GM12801 (cell line): ENCODE data around the gene NFASC.

Experiments
- TF ChIP-seq, protein P1 (sequence below): IDR thresholded peaks from one replicate; pipeline ENCODE4 v1.5.1; 2011; ENCODE audit warnings: control low read depth; ENCODE audit not compliant: insufficient read length; ENCODE audit errors: extremely low read depth

The NFASC gene

DNA sequence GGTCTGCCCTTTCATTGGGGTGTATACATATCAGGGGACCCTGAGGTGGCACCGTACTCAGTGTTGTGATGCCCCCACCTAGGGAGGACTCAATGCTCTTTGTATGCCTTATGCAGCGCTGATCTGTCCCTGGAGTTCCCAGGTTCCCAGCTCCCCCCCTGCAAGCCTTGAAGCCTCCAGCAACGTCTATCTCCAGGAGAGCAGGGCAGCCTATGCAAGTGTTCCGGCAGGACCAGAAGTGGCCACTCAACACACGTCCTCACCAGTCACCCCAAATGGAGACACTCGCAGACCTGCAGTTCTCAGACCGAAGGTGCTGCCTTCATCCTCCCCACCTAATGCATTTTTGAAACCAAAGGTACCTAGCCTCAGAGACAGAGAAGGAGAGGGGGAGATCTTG is 147.1 kb downstream of the NFASC start:
- TF ChIP-seq, protein P1, sequence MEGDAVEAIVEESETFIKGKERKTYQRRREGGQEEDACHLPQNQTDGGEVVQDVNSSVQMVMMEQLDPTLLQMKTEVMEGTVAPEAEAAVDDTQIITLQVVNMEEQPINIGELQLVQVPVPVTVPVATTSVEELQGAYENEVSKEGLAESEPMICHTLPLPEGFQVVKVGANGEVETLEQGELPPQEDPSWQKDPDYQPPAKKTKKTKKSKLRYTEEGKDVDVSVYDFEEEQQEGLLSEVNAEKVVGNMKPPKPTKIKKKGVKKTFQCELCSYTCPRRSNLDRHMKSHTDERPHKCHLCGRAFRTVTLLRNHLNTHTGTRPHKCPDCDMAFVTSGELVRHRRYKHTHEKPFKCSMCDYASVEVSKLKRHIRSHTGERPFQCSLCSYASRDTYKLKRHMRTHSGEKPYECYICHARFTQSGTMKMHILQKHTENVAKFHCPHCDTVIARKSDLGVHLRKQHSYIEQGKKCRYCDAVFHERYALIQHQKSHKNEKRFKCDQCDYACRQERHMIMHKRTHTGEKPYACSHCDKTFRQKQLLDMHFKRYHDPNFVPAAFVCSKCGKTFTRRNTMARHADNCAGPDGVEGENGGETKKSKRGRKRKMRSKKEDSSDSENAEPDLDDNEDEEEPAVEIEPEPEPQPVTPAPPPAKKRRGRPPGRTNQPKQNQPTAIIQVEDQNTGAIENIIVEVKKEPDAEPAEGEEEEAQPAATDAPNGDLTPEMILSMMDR: no peak

DNA sequence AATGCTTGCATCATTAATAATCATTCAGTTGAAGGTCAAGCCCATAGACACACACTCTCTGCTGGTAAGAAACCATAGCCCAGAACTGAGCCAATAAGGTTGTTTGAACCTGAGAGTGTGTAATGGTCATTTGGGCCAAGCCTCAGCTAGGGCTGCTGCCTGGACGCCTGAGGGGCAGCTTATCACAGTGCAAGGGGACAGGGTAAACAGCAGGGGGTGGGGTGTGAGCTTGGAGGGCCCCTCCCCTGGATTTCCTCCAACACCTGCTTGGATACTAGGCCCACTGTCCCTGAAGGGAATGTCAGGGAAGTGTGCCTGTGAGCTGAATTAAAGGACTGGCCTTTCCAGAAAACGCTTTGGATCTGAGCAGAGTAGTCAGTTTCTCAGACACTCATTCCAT is 147.7 kb downstream of the NFASC start:
- TF ChIP-seq, protein P1: no peak

DNA sequence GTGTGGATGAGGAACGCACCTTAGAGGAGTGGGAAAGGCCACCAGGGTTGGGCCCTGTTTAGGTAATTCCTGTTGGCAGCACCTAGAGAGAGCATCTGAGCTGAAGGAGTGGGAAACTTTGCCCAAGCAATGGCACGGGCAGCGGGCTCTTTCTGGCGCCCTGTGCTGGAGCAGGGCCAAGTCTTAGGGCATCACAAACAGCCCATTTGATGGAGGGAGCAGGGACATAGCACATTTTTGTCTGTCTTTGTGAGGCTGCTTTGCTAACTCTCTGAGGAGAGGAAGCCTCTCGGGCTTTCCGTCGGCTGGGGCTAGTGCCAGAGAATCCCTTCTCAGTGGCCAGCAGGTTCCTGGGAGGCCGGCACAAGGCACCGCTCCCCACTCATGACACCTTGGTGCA is 149.8 kb downstream of the NFASC start:
- TF ChIP-seq, protein P1: no peak

DNA sequence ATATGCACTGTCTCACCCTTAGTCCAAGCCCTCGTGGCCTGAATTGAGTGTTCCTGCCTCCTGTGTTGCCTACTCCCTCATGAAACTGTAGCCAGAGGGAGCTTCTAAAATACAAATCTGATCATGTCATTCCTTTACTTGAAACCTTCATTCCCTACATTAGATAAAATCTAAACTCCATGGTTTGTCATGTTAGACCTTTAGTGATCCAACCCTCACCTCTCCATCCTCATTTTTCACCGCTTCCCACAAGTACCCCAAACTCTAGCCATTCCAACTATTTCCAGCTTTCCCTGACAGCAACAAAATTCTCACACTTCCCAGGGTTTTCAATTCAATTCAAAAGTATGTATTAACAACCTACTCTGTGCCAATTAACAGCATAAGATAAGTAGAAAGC is 154.0 kb downstream of the NFASC start:
- TF ChIP-seq, protein P1: no peak

DNA sequence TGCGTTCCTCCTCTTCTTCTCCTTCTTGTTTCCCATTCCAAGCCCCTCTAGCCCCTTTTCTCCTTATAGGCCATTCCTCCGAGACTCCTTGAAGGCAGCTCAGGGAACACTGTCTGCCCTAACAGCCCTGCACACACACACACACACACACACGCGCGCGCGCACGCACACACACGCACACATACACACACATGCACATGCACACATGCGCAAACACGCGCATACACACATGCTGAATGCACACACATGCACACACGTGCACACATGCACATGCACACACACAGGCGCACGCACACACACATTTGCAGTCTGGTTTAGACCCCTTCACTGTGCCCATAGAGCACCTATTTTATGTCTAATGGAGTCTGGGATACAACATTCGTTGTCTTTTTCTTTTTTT is 154.6 kb downstream of the NFASC start:
- TF ChIP-seq, protein P1: no peak

DNA sequence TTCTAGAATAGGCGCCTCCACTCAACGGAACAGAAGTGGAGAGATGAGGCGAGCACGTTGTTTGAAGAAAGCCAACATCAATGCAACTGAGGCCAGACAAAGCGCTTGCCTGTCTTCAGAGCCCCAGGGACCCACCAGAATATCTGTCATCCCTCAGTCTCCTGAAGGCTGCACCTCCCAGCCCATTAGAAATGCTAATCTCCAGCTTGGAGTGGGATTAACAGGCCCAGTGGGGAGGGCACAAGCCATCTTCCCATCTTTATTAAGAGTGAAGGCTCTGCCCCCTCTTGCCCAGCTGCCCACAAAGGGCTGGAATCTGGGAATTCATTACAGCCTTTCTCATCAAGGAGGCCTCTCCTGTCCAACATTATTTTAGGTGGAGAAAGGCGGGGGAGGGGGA is 155.5 kb downstream of the NFASC start:
- TF ChIP-seq, protein P1: no peak

DNA sequence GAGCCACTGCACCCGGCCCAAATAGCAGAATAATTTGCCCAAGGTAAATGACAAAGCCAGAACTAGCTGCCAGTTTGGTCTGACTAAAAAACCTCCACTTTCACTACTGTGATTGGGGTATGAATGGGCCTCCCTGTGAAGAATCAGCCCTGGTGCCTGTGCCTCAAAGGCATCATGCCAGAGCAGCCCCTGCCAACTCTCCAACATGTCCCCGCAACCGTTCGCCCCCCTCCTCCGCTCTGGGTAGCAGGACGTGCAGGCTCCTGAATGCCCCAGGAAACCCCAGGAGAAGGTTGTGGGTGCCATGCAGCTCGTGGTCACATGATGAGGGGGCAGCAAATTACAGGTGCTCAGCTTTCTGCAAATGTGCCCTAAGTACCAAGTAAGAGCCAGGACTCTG is 157.7 kb downstream of the NFASC start:
- TF ChIP-seq, protein P1: no peak

DNA sequence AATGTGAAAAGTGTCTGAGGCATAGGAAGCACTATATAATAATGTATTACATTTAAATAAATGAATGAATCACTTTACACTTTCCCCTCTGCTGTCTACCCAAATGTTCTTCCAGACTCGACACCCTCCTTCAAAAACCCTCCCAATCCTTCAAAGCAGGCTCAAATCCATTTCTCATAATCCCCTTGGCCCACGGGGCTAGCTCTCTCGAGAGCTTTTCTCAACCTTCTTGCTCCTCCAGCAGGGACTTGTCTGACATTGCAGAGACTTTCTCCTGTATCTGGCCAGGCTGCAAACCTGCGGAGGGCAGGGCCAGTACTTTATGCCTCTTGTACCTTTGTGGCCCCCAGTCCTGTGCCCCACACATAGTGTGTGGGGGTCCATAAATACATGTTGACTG is 158.3 kb downstream of the NFASC start:
- TF ChIP-seq, protein P1: no peak
